GM21390 (cell line): Measurements from ENCODE around the gene USP48.
"Not testable (repeated sequence)": the region's sequence is repeated elsewhere in the genome, so short reads cannot be mapped to it uniquely, and the experiment has no call there.

ENCODE experiments used
- ATAC-seq: cut with Tn5 transposase; IDR thresholded peaks from one replicate; pipeline ENCODE4 v1.9.1; 2021; ENCODE audit not compliant: unreplicated experiment

Gene USP48

GRCh38 chr1:21776925-21777324 is 6.0 kb downstream of the USP48 start:
- ATAC-seq = not testable (repeated sequence)

DNA sequence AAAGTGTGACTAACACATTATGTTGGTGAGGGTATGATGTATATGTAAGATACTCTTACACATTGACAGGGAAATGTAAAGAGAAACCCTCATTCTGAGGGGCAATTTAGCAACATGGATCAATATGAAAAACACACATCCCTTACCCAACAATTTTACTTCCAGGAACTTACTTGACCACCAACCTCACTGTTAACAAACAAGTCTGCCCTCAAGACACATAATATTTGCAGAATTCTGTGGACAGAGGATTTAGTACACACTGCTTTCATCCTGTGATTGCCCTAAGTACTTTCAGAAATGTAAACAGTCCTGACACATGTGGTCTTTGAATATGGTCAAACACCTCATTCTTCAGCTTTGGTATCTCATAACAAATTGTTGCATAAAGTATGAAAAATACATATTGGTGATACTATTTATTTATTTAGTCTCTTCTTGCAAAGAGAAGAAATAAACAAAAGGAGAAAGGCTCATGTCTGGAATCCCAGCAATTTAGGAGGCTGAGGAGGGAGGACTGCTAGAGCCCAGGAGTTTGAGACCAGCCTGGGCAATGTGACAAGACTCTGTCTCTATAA is 6.9 kb downstream of the USP48 start:
- no peak for ATAC-seq

GRCh38 chr1:21775550-21775914 is 7.4 kb downstream of the USP48 start:
- ATAC-seq = no peak

DNA sequence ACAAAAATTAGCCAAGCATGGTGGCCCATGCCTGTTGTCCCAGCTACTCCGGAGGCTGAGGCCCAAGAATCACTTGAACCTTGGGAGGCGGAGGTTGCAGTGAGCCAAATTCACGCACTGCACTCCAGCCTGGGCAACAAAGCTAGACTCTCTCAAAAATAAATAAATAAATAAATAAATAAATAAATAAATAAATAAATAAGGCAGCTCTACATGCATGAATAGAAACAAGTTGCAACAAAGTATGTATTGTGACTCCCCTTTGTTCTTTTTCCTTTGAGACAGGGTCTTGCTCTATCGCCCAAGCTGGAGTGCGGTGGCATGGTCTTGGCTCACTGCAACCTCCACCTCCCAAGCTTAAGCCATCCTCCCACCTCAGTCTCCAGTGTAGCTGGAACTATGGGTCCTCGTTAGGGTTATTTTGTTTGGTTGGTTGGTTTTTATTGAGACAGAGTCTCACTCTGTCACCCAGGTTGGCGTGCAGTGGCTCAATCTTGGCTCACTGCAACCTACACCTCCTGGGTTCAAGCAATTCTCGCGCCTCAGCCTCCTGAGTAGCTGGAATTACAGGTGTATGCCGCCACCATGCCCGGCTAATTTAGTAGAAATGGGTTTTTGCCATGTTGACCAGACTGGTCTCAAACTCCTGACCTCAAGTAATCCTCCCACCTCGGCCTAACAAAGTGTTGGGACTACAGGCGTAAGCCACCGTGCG is 8.0 kb downstream of the USP48 start:
- no peak for ATAC-seq

DNA sequence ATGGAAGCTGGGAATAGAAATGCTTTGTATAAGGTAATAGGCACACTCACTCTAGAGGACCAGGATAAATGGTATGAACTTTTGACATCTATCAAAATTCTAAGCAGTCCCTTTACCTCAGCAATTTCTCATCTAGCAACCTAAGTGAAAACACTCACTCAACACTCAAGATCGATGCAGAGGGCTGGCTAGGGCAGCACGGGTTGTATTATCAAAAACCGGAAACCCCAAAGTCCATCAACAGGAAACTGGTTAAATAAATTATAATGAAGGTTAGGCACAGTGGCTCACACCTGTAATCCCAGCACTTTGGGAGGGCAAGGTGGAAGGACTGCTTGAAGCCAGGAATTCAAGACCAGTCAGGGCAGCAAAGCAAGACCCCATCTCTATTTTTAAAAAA is 9.4 kb downstream of the USP48 start:
- ATAC-seq = peak; percentile 67

DNA sequence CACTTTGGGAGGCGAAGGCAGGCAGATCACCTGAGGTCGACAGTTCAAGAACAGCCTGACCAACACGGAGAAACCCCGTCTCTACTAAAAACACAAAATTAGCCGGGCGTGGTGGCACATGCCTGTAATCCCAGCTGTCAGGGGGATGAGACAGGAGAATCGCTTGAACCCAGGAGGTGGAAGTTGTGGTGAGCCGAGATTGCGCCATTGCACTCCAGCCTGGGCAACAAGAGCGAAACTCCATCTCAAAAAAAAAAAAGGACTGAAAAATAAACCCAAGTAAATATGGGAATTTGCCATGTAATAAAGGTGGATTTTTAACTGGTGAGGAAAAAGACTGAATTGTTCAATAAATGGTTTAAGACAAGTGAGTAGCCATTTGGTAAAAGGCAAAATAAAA is 11.3 kb downstream of the USP48 start:
- ATAC-seq = not testable (repeated sequence)

GRCh38 chr1:21770602-21771001 is 12.3 kb downstream of the USP48 start:
- ATAC-seq = not testable (repeated sequence)

DNA sequence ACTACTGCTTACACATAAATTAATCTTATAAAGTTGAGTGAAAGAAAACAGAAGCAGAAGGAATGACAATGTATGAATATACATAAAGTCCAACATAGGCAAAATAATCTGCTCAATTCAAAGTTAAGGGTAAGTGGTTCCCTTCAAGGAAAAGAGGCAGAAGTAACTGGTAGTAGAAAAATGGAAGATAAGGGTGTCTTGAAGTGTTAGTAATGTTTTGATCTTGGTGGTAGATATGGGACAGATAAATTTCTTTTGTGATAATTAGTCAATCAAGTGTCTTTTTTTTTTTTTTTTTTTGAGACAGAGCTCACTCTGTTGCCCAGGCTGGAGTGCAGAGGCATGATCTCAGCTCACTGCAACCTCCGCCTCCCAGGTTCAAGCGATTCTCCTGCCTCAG is 12.7 kb downstream of the USP48 start:
- ATAC-seq = no peak

- ATAC-seq = not testable (repeated sequence)
Observed at GRCh38 chr1:21767106-21767505, 15.8 kb downstream of the USP48 start.

- no peak for ATAC-seq
Observed at GRCh38 chr1:21766210-21766609, 16.7 kb downstream of the USP48 start.

GRCh38 chr1:21764615-21765423 is 18.1 kb downstream of the USP48 start:
- ATAC-seq = no peak

GRCh38 chr1:21763694-21764419 is 19.1 kb downstream of the USP48 start:
- no peak for ATAC-seq

- ATAC-seq = no peak
Observed at GRCh38 chr1:21763236-21763635, 19.7 kb downstream of the USP48 start.

GRCh38 chr1:21762022-21762404 is 20.9 kb downstream of the USP48 start:
- ATAC-seq = no peak

- no peak for ATAC-seq
Observed at GRCh38 chr1:21761052-21761451, 21.9 kb downstream of the USP48 start.

DNA sequence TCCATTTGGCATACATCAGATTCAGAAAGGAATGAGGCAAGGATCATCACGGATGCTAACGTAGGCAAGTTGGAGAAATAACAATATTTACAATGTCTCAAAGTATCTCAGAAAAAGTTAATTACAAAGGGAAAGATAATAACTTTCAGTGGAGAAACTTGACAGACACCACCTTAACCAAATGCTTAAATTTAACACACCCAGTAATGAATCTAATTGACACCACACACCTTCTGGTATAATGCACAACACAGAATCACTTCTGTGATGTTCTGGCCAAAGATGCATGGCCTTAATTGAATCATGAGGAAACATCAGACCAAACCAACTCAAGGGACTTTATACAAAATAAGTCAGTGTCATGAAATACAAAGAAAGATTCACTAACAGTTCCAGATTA is 23.1 kb downstream of the USP48 start:
- ATAC-seq = no peak

- no peak for ATAC-seq
Observed at GRCh38 chr1:21759182-21759581, 23.8 kb downstream of the USP48 start.

DNA sequence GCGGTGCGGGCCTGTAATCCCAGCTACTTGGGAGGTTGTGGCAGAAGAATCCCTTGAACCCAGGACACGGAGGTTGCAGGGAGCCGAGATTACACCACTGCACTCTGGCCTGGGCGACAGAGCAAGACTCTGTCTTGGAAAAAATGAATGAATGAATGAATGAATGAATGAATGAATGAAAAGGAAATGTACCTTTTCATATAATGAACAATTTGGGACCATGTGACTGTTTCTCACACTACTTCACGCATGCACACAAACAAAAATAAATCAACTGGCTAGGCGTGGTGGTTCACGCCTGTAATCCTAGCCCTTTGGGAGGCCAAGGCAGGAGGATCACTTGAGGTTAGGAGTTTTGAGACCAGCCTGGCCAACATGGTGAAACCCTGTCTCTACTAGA is 24.3 kb downstream of the USP48 start:
- ATAC-seq = no peak

GRCh38 chr1:21756393-21757089 is 26.4 kb downstream of the USP48 start:
- no peak for ATAC-seq

DNA sequence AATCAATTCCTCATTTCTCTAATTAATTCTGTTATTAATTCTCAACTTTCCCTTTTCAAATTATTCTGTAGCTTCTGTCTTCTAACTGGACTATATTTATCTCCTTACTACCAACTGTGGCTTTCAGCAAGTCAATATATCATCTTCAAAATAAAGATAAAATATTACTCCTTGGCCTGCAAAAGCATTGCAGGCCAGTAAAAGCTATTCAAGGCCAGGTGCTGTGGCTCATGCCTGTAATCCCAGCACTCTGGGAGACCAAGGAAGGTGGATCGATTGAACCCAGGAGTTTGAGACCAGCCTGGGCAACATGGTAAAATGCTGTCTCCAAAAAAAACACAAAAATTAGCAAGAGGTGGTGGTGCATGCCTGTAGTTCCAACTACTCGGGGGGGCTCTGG is 27.9 kb downstream of the USP48 start:
- no peak for ATAC-seq

DNA sequence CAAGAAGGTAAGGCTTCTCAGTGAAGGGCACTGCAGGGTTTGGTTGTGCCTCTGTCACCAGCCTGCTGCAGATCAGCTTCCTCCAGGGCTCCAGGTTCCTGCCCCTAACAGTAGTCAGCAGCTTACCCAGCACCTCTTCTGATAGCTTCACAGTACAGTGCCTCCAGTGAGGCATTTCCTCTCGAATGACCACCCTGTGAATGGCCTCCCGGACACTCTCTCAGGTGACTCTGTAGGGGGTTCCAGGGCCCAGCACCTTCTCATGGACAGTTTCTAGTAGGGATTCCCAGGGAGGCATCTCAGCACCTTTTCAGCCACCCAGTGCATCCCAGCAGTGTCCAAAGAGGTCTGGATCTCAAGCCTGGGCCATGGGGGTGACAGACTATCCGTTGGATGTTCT is 28.4 kb downstream of the USP48 start:
- ATAC-seq = no peak
